Retina (tissue), 1 donor: ENCODE data around the gene ECEL1.
A peak's percentile ranks its signal among the peaks of the same experiment; 100 is the strongest.

Experiments
- DNase-seq: peaks from one replicate; pipeline ENCODE4 v3.0.0-alpha.2; 2016

ECEL1 gene

DNA sequence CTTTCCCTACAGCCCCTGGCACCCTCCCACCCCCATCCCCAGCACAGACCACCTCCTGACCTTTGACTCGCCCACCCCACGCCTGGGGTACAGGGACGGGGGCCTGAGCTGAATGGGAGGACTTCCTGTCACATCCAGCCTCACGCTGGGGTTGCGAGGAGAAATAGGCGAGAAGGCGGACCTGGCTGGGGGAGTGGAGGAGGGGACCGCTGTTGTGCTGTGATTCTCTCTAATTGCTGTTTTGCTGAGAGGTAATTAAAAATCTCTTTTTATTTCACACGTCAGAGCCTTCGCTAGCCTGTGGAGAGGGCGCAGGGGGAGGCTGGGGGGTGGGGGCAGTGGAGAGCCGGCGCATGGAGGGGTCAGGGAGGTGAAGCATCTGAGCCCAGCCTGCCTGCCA, 9.7 kb upstream of the ECEL1 start:
- DNase-seq = no peak

- DNase-seq = no peak
Measured at GRCh38 chr2:232496501-232497270, 9.1 kb upstream of the ECEL1 start.

DNA sequence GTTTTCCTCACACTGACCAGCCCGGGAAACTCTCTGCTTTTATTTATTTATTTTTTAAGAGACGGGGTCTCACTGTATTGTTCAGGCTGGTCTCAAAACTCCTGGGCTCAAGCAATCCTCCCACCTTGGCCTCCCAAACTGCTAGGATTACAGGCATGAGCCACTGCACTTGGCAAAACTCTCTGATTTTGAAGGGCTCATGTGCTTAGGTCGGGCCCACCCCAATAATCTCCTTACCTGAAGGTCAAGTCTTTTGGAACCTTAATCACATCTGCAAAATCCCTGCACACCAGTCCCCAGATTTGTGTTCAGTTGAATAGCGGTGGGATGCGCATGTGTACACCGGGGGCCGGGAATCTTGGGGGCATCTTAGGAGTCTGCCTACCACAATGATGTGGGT, 7.7 kb upstream of the ECEL1 start:
- no peak for DNase-seq

DNA sequence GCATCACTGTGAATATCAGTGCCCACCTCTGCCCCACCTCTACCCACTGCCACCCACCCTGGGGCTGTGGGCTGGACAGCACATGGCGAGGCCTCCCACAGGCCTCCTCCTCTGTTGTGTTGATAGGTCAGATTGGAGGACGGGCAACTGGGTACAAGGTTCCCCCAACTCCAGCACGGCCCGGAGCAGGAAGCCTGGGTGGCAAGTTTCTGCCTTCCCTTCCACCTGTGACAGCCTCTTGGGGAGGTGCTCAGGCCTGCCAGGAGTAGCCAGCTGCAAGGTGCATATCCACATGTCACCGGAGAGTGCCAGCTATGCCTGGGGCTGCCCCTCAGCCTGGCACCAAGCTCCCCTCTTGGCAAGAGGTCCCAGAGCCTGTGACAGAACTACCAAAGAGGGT, 6.9 kb upstream of the ECEL1 start:
- DNase-seq = no peak

- DNase-seq = peak; percentile 56
Measured at GRCh38 chr2:232493701-232494474, 6.3 kb upstream of the ECEL1 start.

DNA sequence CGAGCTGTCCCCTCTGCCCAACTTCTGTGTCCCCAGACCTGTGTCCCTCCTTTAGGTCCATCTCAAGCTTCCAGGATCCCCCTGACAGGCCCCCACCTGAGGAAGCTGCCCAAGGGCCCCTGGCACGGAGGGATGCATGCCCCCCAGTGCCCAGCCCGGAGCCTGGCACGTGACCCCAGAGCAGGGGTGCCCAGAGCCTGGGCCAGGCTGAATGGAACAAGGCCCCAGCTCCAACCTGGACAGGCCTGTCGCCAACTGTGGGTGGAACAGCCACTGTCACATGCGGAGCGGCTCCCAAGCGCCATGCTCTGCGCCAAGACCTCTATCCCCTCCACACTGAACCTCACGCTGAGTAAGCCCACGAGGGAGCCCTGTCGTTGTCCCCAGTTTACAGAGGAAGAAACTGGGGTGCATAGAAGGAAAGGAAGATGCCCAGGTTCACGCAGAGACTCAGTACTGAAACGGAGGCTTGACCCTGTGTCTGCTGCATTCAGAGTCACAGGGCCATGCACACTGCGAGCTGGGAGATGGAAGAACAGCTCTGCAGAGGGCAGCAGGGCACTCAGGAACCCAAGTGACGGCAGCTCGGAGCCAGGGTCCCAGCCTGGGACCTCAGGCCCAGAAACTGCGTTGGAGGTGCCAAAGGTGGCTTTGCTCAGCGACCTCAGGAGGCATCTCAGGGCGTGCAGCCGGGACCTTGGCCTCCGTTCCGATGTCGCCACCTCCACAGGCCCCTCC, 5.5 kb upstream of the ECEL1 start:
- DNase-seq = no peak

- DNase-seq = no peak
Measured at GRCh38 chr2:232492236-232492848, 4.7 kb upstream of the ECEL1 start.

DNA sequence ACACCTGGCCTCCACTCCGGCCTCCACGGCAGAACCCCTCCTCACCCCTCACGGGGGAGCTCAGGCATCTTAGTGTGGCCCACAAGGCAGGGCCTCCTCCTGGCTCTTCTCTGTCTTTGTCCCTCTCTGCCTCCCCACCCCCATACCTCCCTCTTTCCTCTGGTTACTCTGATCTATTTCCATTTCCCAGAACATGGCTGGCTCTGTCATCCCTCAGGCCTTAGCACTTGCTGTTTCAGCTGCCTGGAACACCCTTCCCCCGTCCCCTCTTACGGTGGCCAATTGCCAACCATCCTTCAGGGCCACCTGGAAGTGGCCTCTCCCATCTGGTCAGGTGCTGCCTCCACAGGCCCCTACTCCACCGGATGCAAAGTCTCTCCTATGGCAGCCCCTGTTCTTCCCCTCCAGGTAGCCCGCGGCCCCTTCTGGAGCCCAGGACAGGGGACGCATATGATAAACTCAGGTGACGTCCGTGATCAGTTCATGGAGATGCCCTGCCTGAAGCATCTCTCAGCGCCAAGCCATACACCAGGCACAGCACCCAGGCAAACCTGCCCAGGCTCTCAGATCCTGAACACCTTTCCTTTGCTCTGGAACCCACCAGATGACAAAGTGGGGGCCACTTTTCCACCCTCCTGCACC, 3.6 kb upstream of the ECEL1 start:
- DNase-seq = no peak

DNA sequence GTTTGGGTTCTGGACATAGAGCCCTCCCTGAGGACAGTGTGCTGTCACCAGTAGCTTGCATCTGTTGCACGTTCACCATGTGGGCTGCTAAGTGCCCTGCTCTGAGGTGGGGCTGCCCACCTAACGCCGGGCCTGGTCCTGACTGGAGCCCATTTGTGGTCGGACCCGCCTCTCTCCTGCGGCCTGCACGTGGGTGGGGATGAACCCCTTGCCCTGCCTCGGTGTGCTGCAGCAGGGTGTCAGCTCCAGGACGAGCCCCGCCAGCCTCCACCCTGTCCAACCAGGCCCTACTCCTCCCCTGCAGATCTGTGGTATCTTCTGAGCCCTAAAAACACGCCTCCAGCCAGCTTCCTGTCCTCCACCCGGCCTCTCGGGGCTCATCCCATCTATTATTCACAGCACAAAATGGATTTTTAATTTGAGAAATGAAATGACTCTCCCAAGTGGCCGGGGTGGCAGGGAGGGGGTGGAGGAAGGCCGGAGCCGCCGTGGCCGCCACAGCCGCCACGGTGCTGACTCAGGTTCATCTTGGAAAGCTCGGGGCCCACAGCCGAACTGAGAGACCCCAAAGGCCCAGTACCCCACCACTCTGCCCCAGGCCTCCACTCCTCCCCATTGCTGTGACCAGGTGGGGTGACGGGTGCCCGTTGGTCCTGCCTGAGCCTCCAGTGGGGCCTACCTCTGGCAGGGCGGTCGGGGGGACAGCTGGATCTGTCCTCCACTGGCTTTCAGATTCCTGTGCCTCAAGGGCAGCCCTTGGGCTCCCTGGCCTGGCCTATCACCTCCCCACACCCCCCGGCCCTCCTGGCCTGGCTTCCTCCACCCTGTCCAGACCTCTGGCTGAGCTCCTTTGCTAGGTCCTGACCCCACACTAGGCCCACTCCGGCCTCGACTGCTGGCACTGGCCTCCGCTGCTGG, 2.8 kb upstream of the ECEL1 start:
- peak; percentile 36 for DNase-seq

- peak; percentile 23 for DNase-seq
Measured at GRCh38 chr2:232489516-232490220, 2.0 kb upstream of the ECEL1 start.

- DNase-seq = peak; percentile 32
Measured at GRCh38 chr2:232488721-232489300, 1.2 kb upstream of the ECEL1 start.

- DNase-seq = peak; percentile 66
Measured at GRCh38 chr2:232488097-232488711, 570 bp upstream of the ECEL1 start.

DNA sequence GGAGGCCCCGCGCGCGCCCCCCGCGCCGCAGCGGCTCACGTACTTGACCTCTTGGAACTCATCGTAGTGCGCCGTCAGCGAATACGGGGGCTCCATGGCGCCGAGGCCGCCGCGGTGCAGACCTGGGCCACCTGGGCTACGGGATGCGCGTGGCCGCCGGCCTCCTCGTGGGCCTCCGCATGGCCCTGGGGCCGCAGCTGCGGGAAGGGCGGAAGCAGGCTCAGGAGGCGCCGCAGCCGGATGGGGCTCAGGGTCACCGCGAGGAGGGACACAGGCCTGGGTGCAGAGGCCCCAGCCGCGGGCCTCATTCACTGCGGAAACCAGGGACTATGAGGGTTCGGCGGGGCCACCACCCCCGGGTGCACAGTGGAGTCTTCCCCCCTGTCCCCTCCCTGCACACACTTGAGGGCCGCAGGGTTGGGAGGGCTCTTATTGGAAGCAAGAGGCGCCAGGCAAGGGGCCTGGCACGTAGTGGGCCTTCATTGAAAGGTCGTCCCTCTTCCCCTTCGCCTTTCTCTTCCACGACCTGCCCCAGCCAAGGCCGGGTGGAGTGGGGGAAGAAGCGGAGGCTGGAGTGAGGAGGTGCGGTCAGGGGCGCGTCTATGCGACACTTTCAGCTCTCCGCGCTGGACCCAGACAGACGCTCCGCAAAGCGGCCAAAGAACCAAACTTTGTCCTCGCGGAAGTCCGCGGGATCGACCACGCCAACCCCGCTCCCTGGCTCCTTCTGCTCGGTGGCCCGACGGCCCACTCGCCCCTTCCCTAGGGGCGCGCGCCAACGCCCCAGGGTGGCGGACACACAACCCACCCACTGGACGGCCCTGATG, 863 bp downstream of the ECEL1 start:
- peak; percentile 67 for DNase-seq

- DNase-seq = peak; percentile 74
Measured at GRCh38 chr2:232485757-232486557, 1.7 kb downstream of the ECEL1 start.

GRCh38 chr2:232485348-232485756, 2.3 kb downstream of the ECEL1 start:
- DNase-seq = no peak

GRCh38 chr2:232484628-232485347, 2.8 kb downstream of the ECEL1 start:
- DNase-seq = no peak

- DNase-seq = no peak
Measured at GRCh38 chr2:232483923-232484627, 3.6 kb downstream of the ECEL1 start.
